Measurements from ENCODE around the gene ATP2B2. TPM values are rescaled to one million over a fixed set of nuclear protein-coding genes. Genes with fewer than 3 reads are reported as not detected.
"Not testable (repeated sequence)": the region's sequence is repeated elsewhere in the genome, so short reads cannot be mapped to it uniquely, and the experiment has no call there.

Gene ATP2B2
- total RNA-seq, 1 experiment from 2014 or later = 0.22 TPM

- Histone ChIP-seq H3K36me3 (ENCODE audit: insufficient read depth, low read length) (no peaks in the 10 kb centered on the region), H3K9ac (ENCODE audit: low read length) (no peak overlapping the region), H3K27me3 (ENCODE audit: low read length) (no peaks in the 10 kb centered on the region), H4K20me1 (ENCODE audit: insufficient read depth, low read depth, low read length) (no peaks in the 10 kb centered on the region), H3K4me3 (ENCODE audit: low read length) (no peak overlapping the region), H3K9me2 (replicated peaks; ENCODE audit: insufficient read depth, low read length) (no peaks in the 10 kb centered on the region), H3K4me2 (ENCODE audit: low read depth, low read length, poor library complexity, severe bottlenecking) (no peak overlapping the region), H3K79me2 (ENCODE audit: low read length) (no peaks in the 10 kb centered on the region), H2AFZ (ENCODE audit: low read length) (no peak overlapping the region), H3K9me3 (ENCODE audit: low read length) (no peaks in the 10 kb centered on the region), H3K4me1 (ENCODE audit: low read length) (peaks cover 26% of the 10 kb centered on the region), H3K27ac (ENCODE audit: low read length) (no peak overlapping the region)
- DNase-seq = no peak
Measured at GRCh38 chr3:10549617-10550230, 44.3 kb upstream of the ATP2B2 start.

- Histone ChIP-seq H2AFZ (ENCODE audit: low read length) (no peak overlapping the region), H3K9me2 (replicated peaks; ENCODE audit: insufficient read depth, low read length) (no peaks in the 10 kb centered on the region), H3K4me3 (ENCODE audit: low read length) (no peak overlapping the region), H3K27me3 (ENCODE audit: low read length) (no peaks in the 10 kb centered on the region), H3K36me3 (ENCODE audit: insufficient read depth, low read length) (no peaks in the 10 kb centered on the region), H3K9ac (ENCODE audit: low read length) (no peak overlapping the region), H3K27ac (ENCODE audit: low read length) (no peak overlapping the region), H3K9me3 (ENCODE audit: low read length) (no peaks in the 10 kb centered on the region), H3K4me2 (ENCODE audit: low read depth, low read length, poor library complexity, severe bottlenecking) (peak overlapping the region; percentile 5), H3K4me1 (ENCODE audit: low read length) (peaks cover 26% of the 10 kb centered on the region), H4K20me1 (ENCODE audit: insufficient read depth, low read depth, low read length) (no peaks in the 10 kb centered on the region), H3K79me2 (ENCODE audit: low read length) (no peaks in the 10 kb centered on the region)
- peak; percentile 68 for DNase-seq
Measured at GRCh38 chr3:10548992-10549391, 43.6 kb upstream of the ATP2B2 start.

GRCh38 chr3:10547841-10548783 lies 42.7 kb upstream of the ATP2B2 start:
- Histone ChIP-seq H3K9ac (ENCODE audit: low read length) (no peak overlapping the region), H3K4me3 (ENCODE audit: low read length) (no peak overlapping the region), H4K20me1 (ENCODE audit: insufficient read depth, low read depth, low read length) (no peaks in the 10 kb centered on the region), H3K9me2 (replicated peaks; ENCODE audit: insufficient read depth, low read length) (no peaks in the 10 kb centered on the region), H3K9me3 (ENCODE audit: low read length) (no peaks in the 10 kb centered on the region), H3K27me3 (ENCODE audit: low read length) (no peaks in the 10 kb centered on the region), H3K79me2 (ENCODE audit: low read length) (no peaks in the 10 kb centered on the region), H3K36me3 (ENCODE audit: insufficient read depth, low read length) (no peaks in the 10 kb centered on the region), H2AFZ (ENCODE audit: low read length) (no peak overlapping the region), H3K4me2 (ENCODE audit: low read depth, low read length, poor library complexity, severe bottlenecking) (peak overlapping the region; percentile 5), H3K27ac (ENCODE audit: low read length) (no peak overlapping the region), H3K4me1 (ENCODE audit: low read length) (peaks cover 26% of the 10 kb centered on the region)
- no peak for DNase-seq

GRCh38 chr3:10547413-10547812 lies 42.0 kb upstream of the ATP2B2 start:
- Histone ChIP-seq H3K9me2 (replicated peaks; ENCODE audit: insufficient read depth, low read length) (no peaks in the 10 kb centered on the region), H3K4me2 (ENCODE audit: low read depth, low read length, poor library complexity, severe bottlenecking) (no peak overlapping the region), H3K27ac (ENCODE audit: low read length) (no peak overlapping the region), H3K4me3 (ENCODE audit: low read length) (no peak overlapping the region), H3K9me3 (ENCODE audit: low read length) (no peaks in the 10 kb centered on the region), H3K4me1 (ENCODE audit: low read length) (peaks cover 24% of the 10 kb centered on the region), H3K27me3 (ENCODE audit: low read length) (no peaks in the 10 kb centered on the region), H2AFZ (ENCODE audit: low read length) (no peak overlapping the region), H3K9ac (ENCODE audit: low read length) (no peak overlapping the region), H3K36me3 (ENCODE audit: insufficient read depth, low read length) (no peaks in the 10 kb centered on the region), H4K20me1 (ENCODE audit: insufficient read depth, low read depth, low read length) (no peaks in the 10 kb centered on the region), H3K79me2 (ENCODE audit: low read length) (no peaks in the 10 kb centered on the region)
- DNase-seq = no peak

DNA sequence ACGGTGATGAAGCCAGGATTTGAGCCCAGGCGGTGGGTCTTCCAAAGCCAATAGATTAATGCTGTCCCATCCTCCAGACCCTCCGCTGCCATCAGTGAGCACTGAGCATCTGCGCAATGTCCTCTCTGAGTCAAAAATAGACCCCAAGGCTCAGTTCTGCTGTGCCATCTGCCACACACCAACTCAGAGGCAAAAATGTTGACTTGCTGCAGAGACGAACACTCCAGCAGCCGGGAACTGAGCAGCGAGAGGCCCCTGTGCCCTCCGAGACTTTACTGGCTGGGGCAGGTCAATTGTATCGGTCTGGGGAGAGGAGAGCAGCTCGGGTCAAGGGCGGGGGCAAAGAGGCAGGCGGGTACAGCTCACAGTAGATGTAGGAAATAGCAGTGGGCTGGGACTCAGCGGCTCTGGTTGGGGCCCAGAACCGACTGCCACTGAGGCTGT lies 41.5 kb upstream of the ATP2B2 start:
- Histone ChIP-seq H3K9me3 (ENCODE audit: low read length) (no peaks in the 10 kb centered on the region), H3K36me3 (ENCODE audit: insufficient read depth, low read length) (no peaks in the 10 kb centered on the region), H4K20me1 (ENCODE audit: insufficient read depth, low read depth, low read length) (no peaks in the 10 kb centered on the region), H3K9me2 (replicated peaks; ENCODE audit: insufficient read depth, low read length) (no peaks in the 10 kb centered on the region), H3K9ac (ENCODE audit: low read length) (no peak overlapping the region), H3K4me2 (ENCODE audit: low read depth, low read length, poor library complexity, severe bottlenecking) (no peak overlapping the region), H3K4me3 (ENCODE audit: low read length) (no peak overlapping the region), H3K4me1 (ENCODE audit: low read length) (peaks cover 18% of the 10 kb centered on the region), H2AFZ (ENCODE audit: low read length) (no peak overlapping the region), H3K27ac (ENCODE audit: low read length) (no peak overlapping the region), H3K27me3 (ENCODE audit: low read length) (no peaks in the 10 kb centered on the region), H3K79me2 (ENCODE audit: low read length) (no peaks in the 10 kb centered on the region)
- DNase-seq = no peak

GRCh38 chr3:10546181-10546624 lies 40.8 kb upstream of the ATP2B2 start:
- no peaks in the 10 kb centered on the region for H4K20me1 ChIP-seq (ENCODE audit: insufficient read depth, low read depth, low read length)
- no peaks in the 10 kb centered on the region for H3K79me2 ChIP-seq (ENCODE audit: low read length)
- DNase-seq = no peak
- H3K4me3 ChIP-seq (ENCODE audit: low read length) = no peak overlapping the region
- no peaks in the 10 kb centered on the region for H3K36me3 ChIP-seq (ENCODE audit: insufficient read depth, low read length)
- H2AFZ ChIP-seq (ENCODE audit: low read length) = no peak overlapping the region
- no peak overlapping the region for H3K9ac ChIP-seq (ENCODE audit: low read length)
- H3K9me2 ChIP-seq (replicated peaks; ENCODE audit: insufficient read depth, low read length) = no peaks in the 10 kb centered on the region
- no peak overlapping the region for H3K4me2 ChIP-seq (ENCODE audit: low read depth, low read length, poor library complexity, severe bottlenecking)
- peaks cover 3% of the 10 kb centered on the region; the same call in 1 of the 2 replicates for H3K9me3 ChIP-seq (ENCODE audit: low read length)
- no peak overlapping the region for H3K27ac ChIP-seq (ENCODE audit: low read length)
- H3K27me3 ChIP-seq (ENCODE audit: low read length) = peaks cover 3% of the 10 kb centered on the region; the same call in 1 of the 2 replicates
- peaks cover 15% of the 10 kb centered on the region for H3K4me1 ChIP-seq (ENCODE audit: low read length)

DNA sequence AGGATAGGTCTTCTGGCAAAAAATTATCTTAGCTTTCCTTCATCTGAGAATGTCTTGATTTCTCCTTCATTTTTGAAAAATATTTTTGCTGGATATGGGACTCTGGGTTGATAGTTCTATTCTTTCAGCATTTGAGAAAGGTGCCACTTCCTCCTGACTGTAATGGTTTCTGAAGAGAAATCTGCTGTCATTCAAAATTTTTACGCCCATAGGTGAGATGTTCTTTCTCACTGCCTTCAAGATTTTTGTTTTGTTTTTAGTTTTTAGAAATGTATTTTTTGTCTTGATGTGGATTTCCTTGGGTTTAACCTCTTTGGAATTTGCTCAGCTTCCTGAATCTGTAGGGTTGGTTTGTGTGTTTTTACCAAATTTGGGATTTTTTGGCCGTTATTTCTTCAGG lies 37.1 kb upstream of the ATP2B2 start:
- no peak overlapping the region for H3K9ac ChIP-seq (ENCODE audit: low read length)
- no peak overlapping the region for H2AFZ ChIP-seq (ENCODE audit: low read length)
- no peaks in the 10 kb centered on the region for H3K9me2 ChIP-seq (replicated peaks; ENCODE audit: insufficient read depth, low read length)
- no peak for DNase-seq
- no peaks in the 10 kb centered on the region for H3K79me2 ChIP-seq (ENCODE audit: low read length)
- H3K4me2 ChIP-seq (ENCODE audit: low read depth, low read length, poor library complexity, severe bottlenecking) = no peak overlapping the region
- H3K36me3 ChIP-seq (ENCODE audit: insufficient read depth, low read length) = no peaks in the 10 kb centered on the region
- no peak overlapping the region for H3K27ac ChIP-seq (ENCODE audit: low read length)
- peaks cover 3% of the 10 kb centered on the region; the same call in 1 of the 2 replicates for H3K27me3 ChIP-seq (ENCODE audit: low read length)
- H3K9me3 ChIP-seq (ENCODE audit: low read length) = peaks cover 3% of the 10 kb centered on the region; the same call in 1 of the 2 replicates
- H4K20me1 ChIP-seq (ENCODE audit: insufficient read depth, low read depth, low read length) = no peaks in the 10 kb centered on the region
- H3K4me3 ChIP-seq (ENCODE audit: low read length) = no peak overlapping the region
- H3K4me1 ChIP-seq (ENCODE audit: low read length) = no peaks in the 10 kb centered on the region

DNA sequence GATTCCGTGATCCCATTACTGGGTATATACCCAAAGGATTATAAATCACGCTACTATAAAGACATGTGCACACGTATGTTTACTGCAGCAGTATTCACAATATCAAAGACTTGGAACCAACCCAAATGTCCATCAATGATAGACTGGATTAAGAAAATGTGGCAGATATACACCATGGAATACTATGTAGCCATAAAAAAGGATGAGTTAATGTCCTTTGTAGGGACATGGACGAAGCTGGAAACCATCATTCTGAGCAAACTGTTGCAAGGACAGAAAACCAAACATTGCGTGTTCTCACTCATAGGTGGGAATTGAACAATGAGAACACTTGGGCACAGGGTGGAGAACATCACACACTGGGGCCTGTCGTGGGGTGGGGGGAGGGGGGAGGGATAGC lies 35.0 kb upstream of the ATP2B2 start:
- H3K4me3 ChIP-seq (ENCODE audit: low read length); H2AFZ ChIP-seq (ENCODE audit: low read length); H3K27ac ChIP-seq (ENCODE audit: low read length); H3K4me2 ChIP-seq (ENCODE audit: low read depth, low read length, poor library complexity, severe bottlenecking); H3K79me2 ChIP-seq (ENCODE audit: low read length); H3K9me3 ChIP-seq (ENCODE audit: low read length); H3K9me2 ChIP-seq (replicated peaks; ENCODE audit: insufficient read depth, low read length); H3K36me3 ChIP-seq (ENCODE audit: insufficient read depth, low read length); H3K27me3 ChIP-seq (ENCODE audit: low read length); H3K4me1 ChIP-seq (ENCODE audit: low read length); H3K9ac ChIP-seq (ENCODE audit: low read length); H4K20me1 ChIP-seq (ENCODE audit: insufficient read depth, low read depth, low read length); DNase-seq: not testable (repeated sequence)

Data from Karpas-422 (cell line).